Mesenteric fat pad (tissue), 1 donor: ENCODE data around the gene LRRK1. TPM values are rescaled to one million over a fixed set of nuclear protein-coding genes. Genes with fewer than 3 reads are reported as not detected.

Source experiments
- DNase-seq: peaks from one replicate; pipeline ENCODE4 v3.0.0-alpha.2; 2020; ENCODE audit warnings: low spot score
- total RNA-seq: library from RNA; stranded (reverse); fragmentation: NEBNext Ultra II Directional; extraction: Animal tissue kit (Norgen Biotek cat#: 25700); gene quantifications from one replicate; pipeline ENCODE4 v1.2.1, GENCODE V29; 2021
- donor health status: DM: yes; HTN: yes; CAD: no.

Gene LRRK1
- total RNA-seq, 1 donor from 2014 or later = 23.5 TPM

DNA sequence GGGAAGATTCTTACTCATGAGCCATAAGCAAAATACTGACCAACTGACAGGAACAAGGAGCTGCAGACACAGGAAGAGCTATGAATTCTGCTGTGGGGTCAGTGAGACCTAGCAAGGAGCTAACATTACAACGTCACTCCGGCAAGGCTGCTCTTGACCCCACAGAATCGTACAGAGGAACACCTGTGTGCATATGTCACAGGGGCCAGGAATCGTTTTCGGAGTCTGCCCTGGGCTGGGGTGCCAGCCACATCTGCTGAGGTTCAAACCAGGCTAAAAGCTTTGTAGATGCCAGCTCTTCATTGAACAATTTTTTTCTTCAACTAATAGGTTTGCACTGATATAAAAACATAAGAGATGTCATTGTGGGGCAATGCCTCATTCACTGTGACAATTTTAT, 82.6 kb downstream of the LRRK1 start:
- peak; percentile 59 for DNase-seq

DNA sequence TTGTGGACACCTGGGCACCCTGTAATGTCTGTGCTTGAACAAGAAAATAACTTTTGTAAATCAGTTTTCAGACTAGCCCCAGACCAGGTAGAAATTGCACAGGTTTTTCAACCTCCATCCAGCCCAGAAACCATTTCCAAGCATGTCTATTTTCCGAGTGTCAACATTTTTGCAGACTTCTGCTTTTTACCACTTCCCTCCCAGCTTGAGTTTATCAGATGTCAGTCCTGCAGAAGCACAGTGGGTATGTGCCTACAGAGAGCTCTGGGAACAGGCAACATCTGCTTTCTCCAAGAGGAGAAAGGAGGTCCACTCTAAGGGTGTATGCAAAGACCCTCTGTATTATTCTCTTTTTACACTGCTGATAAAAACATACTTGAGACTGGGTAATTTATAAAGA, 83.9 kb downstream of the LRRK1 start:
- no peak for DNase-seq

DNA sequence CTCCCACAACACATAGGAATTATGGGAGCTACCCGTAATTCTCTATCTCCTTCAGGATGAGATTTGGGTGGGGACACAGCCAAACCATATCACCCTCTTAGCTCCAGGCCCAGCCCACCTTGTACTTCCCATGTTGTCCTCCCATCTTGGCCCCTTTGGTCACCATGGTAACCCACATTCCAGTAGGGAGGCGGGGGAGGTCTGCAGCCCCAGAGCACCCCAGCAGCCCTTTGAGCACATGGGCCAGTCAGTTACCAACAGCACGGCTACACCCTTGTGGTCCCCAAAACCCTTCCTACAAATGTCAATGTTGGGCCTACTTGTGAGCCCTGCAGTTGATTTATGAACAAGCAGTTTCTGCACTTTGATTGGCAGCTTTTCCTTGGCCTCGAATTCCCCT, 84.5 kb downstream of the LRRK1 start:
- peak; percentile 43 for DNase-seq

DNA sequence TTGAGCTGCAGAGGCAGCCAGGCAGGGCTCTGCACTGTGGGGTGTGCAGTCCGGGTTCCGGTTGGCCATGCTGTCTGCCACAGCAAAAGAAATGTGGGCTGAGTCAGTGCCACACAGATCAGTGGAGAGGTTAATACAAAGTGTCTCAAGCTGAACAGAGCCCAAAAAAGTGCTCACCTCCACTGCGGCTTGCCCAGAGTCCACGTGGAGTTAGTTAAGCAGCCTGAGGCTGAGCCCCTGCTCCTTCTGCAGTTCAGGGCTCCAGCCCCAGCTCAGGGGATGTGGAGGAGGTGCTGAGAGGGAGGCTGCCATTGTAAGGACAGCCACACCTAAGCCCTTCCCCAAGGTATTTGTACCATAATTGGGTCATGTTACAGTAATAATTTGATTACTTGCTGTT, 85.3 kb downstream of the LRRK1 start:
- DNase-seq = peak; percentile 37

DNA sequence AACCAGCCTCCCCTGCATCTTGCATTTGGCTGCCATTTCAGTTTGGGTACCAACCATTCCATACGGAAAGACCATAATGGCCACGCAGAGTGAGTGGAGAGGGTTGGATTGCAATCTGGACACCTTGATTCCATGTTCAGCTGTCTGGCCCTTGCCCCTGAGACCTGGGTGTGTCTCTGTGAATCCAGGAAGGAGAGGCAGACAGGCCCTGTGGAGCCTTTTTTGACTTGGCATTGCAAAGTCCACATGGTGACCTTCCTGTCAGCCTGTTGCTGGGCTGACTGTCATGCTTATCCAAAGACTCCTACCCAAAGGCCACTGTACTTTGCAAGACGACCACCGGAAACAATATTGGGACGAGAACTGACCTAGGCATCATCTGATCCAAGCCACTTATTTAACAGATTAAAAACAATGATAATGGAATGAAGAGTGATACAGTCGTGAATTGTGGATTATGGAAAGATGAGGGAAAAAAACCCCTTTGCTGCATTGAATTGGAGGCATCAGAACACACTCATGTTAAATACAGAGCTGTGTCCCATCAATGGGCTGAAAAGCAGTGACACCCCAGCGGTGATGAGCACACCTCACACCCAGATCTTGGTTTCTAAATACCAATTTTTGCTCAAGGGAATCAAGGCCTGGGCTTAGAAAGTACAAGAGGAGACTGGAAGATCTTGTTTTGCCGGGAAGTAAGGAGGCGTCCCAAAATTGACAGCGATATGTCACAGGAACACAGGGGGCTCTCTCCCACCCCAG, 86.0 kb downstream of the LRRK1 start:
- peak; percentile 72 for DNase-seq

DNA sequence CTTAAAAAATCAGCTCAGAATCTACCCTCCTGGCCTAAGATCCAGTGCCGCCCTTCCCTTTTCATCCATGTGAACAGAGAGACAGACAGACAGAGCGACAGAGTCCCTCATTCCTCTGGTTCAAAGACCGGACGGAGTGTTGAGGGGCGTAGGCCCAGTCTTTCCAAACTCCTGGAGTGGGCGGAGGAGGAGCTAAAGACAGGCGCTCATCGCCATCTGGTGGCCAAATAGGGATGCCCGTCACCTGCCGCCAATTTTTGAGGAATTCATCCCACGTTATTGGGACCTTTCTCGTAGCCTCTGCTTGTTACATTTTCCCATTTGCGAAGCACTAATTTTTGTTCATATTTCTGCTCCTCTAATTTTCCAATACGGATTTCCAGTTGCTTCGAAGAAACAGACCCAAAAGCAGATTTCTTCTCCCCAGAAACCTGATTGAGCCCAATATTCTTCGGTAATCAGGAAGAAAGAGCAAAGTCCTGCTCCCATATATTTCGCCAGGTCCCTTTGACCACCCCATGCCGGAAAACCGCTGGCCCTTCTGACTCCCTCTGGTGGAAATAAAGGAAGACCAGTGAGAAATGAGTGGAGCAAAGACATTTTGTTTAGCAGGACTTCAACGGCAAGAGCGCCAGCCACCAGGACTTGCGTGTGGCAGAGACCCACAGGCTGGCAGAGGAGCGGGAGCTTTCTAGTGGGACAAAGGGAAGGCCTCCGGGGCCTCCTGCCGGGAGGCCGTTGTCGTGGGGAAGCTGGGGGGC, 88.0 kb downstream of the LRRK1 start:
- peak; percentile 89 for DNase-seq

DNA sequence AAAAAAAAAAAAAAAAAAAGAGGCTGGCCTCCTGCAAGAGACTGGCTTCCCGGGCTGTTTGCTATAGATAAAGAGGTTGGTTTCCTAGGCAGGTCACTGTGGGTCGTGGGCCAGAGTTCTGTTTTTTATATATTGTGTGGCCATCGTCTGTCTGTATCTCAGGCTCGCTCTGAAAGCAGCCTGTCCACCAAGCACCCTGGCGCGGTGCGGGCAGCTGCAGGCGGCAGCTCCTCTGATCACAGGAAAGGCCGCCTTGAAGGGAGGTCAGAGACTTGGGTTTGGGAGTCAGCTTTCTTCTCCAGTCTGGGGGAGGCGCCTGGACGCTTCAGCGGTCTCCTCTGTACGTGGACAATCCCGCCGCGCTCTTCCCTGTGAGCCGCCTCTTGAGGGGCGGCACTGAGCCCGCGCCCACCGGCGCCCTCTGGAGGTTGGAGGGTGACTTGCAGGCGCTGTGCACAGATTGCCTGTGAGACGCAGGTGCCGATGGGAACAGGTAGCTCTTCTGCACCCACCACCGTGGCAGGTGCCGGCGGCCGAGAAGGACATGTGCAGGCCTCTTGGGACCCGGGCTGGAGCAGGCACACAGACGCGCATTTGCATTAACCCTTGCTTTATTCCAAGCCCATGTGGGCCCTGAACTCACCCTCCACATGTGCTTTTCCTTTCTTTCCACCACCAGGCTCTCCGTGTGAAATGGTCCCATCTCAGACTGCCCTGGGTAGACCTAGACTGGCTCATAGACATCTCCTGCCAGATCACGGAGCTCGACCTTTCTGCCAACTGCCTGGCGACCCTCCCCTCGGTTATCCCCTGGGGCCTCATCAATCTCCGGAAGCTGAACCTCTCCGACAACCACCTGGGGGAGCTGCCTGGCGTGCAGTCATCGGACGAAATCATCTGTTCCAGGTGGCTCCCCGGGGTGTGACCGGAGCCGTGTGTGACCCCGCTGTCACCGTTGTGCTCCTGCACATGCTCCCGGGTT, 89.3 kb downstream of the LRRK1 start:
- DNase-seq = peak; percentile 96

DNA sequence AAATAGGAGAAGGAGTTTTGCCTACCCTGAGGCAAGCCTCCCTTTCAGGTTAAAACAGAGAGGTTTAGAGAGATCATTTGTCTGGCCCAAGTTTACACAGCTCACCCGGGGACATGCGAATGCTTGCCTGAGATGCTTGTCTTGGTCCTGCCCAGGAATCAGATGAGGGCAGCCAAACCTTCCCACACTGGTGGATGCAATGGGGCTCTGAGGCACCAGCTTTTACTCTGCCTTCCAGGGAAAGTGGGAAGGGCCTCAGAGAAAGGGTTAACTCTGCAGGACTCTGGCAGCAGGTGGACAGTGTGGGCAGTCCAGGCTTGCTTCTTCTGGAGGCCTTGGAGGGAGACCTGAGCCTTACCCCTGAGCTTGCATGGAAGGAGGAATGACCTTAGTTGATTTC, 90.0 kb downstream of the LRRK1 start:
- peak; percentile 2 for DNase-seq

DNA sequence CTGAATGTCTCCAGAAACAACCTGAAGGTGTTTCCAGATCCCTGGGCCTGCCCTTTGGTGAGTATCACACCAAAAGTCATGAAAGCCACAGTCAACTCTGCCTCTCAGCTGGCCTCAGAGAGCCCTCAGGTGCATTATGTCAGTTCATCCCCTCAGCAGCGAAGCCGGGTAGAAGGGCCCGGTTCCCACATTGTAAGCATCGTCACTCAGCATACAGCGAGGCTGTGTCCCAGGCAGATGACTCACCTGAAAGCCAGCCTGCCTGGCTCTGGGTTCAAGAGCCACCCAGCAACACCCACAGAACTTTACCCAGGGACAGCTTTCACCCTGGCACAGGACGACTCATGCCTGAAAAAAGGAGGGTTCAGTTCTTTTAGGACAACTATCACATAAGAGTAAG, 91.6 kb downstream of the LRRK1 start:
- DNase-seq = no peak

DNA sequence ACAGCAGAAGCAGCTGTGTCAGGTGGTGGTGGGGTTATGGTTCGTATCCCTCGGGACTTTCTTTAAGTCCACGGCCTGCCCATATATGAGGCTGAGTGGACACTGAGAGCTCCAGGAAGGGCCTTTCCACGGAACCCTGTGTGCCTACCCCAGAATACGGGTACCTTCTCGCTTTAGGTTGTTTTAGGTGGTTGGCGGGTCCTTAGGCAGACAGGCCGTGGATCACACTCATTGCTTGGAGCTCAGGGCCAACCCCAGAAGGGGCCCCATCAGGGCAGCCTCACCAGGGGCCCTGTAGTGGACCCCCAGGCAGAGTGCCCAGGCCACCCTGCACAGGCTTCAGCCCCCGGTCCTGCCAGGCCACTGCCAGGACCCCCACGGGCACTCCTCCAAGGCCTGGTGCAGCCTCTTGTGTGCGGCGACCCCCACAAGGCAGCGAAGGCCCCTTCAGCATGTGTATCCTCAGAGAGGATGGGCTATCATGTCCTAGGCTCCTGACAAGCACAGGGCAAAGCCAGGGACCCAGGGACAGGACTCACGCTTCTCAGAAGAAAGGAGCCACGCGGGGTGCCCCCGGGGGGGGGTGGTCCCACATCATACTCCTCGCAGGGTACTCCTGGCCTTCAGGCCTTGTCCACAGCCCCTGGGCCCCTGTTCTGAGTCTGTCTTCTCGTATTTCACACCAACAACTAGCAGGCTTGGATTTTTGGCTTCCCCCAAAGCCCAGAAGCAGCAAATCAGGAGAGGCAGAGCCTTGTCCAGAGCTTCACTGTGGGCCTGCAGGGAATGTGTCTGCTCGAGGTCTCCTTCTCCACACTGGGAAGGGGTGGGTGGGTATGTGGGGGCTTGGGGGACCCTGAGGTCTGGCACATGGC, 93.4 kb downstream of the LRRK1 start:
- peak; percentile 75 for DNase-seq

DNA sequence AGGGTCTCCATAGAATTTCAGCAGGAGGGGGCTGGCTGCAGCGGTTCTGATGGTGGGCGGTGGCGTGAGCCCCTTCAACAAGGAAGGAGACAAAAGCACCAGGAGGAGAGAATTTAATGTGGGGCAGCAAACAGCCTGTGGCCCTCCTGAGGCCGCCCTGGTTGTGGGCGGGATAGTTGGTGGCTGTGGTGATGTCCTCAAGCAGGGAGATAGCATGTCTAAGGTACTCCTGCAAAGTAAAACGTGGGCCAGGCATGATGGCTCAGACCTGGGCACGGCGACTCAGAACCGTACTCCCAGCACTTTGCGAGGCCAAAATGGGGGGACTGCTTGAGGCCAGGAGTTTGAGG, 94.0 kb downstream of the LRRK1 start:
- DNase-seq = peak; percentile 67

DNA sequence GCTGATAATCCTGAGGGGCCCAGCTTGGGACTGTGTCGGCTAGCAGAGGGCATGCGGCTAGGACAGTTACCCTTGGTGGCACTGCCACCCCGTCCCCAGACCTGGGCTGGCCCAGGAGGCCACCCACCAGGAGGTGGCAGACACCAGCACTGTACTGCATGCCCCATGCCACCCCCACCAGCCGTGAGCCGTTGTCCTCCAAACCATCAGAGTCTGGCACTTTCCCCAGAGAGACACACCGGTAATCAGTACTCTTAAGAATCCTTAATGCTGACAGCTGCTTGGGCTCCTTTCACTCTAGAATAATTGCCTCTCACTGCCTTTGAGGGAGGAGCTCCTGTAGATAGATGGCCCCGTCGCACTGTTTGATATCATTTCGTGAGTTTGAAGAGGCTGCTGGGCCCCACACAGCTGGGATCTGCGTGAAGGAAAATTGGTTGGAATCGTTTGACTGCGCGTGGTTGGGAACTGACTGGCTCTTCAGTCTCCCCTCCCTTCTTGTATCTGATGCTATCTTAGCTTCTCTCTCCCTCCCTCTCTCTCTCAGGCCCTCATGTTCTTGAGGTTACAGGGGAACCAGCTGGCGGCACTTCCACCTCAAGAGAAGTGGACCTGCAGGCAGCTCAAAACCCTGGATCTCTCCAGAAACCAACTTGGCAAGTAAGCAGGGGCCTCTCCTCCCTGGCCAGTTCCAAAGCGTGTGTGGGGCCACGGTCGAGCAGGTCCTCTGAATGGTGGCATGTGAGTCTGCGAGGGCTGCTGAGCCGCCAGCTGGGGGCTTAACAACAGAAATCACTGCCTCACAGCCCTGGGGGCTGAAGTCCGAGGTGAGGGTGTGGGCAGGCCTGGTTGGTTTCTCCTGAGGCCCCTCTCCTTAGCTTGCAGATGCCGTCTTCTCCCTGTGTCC, 94.9 kb downstream of the LRRK1 start:
- peak; percentile 88 for DNase-seq

DNA sequence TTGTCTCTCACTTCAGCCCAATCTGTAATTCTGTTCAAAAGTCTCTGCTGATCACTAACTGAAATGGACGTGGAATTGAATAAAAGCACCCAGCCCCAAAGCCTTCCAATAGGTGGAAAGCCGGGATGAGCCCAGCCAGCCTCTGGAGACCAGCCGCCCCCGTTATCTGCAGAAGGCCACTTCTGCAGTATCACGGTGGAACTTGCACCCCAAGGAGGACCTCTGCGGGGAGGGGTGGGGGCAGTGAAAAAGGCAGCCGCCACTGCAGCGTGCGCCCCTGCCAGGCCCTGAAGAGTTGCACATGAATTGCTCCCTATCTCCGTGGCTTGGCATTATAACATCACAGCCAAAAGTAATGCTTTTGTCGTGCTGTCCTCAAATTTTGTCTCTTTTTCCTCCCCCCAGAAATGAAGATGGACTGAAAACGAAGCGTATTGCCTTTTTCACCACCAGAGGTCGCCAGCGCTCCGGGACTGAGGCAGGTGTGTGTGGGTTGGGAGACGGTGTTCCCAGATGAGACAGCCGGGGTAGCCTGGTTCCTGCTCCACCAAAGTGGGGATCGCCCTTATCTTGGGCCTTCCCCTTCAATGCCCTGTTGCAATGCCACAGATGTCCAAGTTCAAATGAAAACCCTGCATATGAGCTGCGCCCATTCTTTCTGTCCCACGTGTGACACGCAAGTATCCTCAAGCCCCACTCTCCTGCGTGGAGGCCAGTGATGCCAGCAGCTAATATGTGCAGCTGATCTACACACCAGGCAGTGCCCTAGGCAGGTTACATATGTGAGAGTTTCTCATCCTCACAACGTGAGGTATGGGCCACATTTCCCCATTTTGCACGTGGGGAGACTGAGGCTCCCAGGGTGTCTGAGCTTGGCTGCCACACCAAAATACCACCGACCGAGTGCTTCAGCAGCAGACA, 96.0 kb downstream of the LRRK1 start:
- DNase-seq = peak; percentile 91

DNA sequence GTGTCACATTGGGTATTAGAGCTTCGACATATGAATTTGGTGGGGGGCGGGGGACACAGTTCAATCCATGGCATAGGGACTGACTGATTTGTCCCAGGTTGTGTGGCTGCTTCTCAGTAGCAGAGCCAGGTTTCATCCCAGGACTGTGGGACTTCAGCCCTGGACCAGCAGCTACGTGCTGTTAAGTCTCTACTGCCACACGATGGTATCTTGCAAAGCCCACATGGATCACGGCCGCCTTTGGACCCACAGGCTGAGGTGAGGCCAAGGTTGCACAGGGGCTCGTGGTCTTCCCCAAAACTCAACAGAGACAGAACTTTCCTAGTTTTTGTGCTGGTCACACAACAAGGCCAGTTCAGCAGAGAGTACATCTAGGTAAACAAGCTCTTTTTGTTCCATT, 97.4 kb downstream of the LRRK1 start:
- peak; percentile 72 for DNase-seq

DNA sequence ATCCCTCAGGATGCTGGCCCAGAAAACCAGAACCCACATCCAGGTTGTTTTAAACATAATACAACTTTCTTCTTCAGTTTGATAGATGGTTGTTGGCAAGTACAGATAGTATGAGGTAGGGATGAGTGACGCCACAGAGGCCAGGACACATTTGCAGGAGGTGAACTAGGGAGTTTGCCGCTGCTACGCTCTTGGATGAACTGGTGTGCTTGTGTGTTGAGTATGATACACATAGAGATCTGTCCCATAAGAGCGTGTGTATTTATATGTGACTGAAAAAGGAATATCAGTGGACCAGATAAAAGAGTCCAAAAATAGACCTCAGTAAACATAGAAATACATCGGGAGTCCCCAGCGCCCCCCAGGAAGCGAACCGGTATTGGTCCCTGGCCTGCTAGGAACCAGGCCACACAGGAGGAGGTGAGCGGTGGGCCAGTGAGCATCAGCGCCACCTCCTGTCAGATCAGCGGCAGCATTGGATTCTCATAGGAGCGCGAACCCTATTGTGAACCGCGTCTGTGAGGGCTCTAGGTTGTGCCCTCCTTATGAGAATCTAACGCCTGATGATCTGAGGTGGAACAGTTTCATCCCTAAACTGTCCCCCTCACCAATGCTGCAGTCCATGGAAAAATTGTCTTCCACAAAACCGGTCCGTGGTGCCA, 98.1 kb downstream of the LRRK1 start:
- DNase-seq = peak; percentile 59

DNA sequence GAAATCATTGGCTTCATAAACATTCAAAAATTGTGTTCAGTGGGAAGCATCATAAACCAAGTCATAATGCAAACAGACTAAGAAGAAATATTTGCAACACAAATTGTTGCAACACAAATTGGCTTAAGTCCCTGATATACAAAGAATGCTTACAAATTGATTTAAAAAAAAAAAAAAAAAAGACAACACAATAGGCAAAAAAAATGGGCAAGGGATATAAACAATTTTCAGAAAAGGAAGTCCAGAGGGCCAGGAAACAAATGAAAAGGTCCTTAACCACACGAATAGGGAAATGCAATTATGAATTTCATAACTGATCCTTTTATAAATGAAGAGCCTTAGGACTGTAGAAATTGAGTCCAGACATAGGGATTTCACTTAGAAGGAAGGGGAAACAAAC, 98.9 kb downstream of the LRRK1 start:
- no peak for DNase-seq

DNA sequence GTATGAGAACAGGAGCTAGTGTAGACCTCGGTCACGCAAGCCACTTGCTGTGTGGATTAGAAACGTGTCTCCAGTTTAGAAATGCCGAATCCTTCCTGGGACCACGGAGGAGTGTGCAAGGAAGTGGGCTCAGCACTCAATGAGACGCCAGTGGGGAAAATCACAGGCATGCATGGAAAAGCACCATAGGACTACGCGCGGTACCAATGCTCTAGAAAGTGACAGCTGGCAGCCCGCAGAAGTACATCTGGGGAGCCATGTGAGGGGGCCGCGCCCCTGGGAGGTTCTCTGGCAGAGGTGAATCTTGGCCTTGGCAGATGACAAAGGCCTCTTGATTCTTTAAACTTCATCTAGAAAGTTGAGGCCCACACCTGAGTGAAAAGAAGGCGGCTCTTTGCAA, 99.3 kb downstream of the LRRK1 start:
- peak; percentile 62 for DNase-seq

DNA sequence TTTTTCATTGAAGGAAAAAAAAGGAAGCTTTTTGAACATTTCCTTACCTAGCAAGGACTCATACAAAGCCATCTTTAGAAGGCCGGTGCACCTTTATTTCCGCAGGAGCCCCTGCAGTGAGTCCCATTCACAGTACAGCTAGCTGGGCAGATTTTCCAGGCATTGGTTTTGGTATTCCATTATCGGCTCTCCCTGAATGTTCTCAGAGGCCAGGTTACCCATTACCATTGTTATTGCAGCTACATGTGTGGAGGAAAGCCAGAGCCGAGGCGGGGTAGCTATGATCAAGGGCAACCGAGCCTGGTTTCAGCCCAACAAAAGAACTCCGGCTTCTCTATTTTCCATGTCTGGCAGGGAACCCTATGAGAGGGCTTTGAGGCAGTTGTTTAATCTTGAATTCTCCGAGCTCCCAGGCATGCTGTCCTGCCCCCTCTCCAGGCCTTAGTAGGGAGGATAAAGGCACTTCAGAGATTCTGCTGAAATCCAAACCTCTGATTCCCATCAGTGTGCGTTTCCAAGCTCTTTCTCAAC, 100.3 kb downstream of the LRRK1 start:
- DNase-seq = no peak
